GM19240 (cell line): ENCODE data around the gene MAPK8IP1.

Experiments
- DNase-seq: peaks from one replicate; pipeline ENCODE4 v3.0.0; 2011; ENCODE audit warnings: low spot score; ENCODE audit not compliant: insufficient read length

MAPK8IP1 gene

GRCh38 chr11:45941285-45941684 is 55.8 kb downstream of the MAPK8IP1 start:
- DNase-seq = no peak

- DNase-seq = no peak
Observed at GRCh38 chr11:45942381-45942780, 56.9 kb downstream of the MAPK8IP1 start.

GRCh38 chr11:45945397-45945999 is 60.0 kb downstream of the MAPK8IP1 start:
- DNase-seq = no peak

- no peak for DNase-seq
Observed at GRCh38 chr11:45947885-45948284, 62.4 kb downstream of the MAPK8IP1 start.

- DNase-seq = no peak
Observed at GRCh38 chr11:45948356-45948755, 62.9 kb downstream of the MAPK8IP1 start.

- no peak for DNase-seq
Observed at GRCh38 chr11:45949992-45950407, 64.5 kb downstream of the MAPK8IP1 start.
